IPS DF 4.7 (cell line): Measurements from ENCODE around the gene UQCR10.

Experiments
- DNase-seq: peaks from one replicate; pipeline ENCODE4 v3.0.0-alpha.2; 2013; ENCODE audit warnings: low spot score; ENCODE audit errors: extremely low read depth

The UQCR10 gene

GRCh38 chr22:29767171-29768051 is at the start of gene UQCR10:
Gene UQCR10 (plus strand): TSS chr22:29767369. CDS start chr22:29767399, 30 bp downstream.
- DNase-seq = peak; percentile 60

- no peak for DNase-seq
Measured at GRCh38 chr22:29717789-29718188, 49.4 kb upstream of the UQCR10 start.

DNA sequence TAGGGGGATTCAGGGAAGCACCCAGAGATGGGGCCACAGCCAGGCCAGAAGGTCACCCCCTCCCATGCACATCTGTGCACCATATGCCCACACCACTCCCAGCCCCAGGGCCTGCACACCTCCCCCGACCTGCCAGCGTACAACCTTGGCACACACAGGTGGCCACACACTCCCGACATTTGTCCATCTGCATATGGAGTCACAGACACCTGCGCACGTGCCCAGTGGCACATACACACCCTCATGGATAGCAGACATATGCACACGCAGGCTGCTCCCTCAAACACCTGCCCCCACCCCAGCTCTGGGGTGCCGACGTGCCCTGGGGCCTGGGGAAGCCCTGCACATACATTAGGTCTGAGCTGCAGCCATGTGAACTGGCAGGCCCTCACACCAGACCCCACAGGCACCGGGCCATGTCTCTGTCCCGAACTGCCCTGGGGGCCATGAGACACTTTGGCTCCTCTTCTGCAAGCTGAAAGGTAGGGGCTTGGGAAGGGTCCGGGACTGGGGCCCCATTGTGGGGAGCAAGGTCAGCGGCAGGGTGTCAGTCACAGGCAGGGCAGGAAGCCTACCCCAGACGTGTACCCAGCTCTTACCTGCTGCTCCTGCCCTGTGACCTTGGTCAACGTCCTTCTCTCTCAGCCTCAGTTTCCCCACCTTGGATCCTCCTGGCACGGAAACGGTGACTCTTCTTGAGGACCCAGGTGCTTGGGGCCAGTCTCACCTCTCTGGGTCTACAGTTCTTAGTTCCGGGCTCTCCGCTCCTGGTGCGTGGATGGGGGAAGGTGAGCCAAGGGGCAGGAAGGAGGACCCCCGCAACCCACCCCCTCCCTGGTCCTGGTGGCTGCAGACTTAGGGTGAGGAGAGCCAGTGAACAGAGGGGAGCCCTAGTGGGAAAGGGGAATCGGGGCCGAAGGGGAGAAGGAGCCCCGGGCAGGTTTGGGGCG is 47.9 kb upstream of the UQCR10 start:
- no peak for DNase-seq

- no peak for DNase-seq
Measured at GRCh38 chr22:29719899-29720645, 47.1 kb upstream of the UQCR10 start, which contains the start of gene CABP7. Gene CABP7 (plus strand): TSS chr22:29720003. CDS start chr22:29720425, 422 bp downstream.

DNA sequence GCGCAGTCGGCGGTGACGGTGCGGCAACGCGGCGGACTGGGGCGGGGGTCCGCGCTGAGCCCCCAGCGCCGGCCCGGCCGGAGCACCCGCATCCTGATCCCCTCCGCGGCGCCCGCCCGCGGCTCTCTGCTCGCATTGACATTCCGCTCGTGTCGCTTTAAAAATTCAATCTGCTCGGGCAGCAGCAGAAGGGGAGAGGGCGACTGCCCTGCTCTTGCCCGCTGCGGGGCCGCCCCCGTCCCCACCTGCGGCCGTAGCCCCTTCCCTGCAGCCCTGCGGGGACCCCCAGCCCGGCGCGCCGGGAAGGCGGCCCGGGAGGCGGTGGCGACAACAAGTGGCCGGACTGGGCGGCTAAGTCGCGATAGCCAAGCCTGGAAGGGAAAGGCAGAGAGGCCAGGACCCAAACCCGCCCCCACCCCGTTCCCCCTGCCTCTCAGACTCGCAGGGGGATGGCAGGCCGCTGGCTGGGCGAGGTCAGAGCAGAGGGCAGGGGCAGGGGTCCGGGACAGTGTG is 46.3 kb upstream of the UQCR10 start:
- DNase-seq = no peak

DNA sequence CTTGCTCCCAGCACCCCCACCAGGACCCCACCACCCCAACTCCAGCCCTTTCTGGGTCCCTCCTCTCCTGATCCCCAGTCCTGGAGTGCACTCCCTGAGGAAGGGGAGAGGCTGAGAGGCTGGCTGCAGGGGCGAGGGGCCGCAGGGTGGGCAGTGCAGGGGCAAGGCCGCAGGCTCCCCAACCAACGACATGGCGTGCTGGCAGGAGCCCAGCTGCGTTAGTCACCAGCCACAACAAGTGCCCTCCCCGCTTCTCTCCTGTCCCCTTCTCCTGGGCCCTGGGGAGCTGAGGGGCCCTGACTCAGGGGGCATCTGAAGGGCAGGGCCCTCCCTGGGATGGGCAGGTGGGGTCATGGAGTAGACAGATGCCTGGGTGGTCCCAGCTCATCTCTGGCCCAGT is 45.0 kb upstream of the UQCR10 start:
- DNase-seq = no peak

GRCh38 chr22:29722587-29722986 is 44.6 kb upstream of the UQCR10 start:
- no peak for DNase-seq

DNA sequence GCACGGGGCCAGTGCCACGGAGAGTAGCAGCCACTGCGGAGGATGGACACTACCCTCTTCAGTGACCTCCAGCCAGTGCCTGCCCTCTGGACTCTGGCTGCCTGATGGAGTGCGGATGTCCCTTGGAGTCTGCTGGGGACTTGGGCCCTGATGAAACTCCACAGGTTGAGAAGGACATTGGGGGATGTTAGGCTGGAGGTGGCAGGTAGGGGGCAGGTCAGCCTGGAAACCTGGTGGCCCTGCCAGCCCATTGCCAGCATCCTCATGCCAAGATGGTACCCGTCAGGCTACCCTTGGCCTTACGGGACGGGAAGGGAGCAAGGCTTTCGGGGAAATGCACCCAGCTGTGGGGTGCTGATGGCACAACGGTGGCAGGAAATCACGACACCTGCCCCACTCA is 43.4 kb upstream of the UQCR10 start:
- no peak for DNase-seq

- DNase-seq = no peak
Measured at GRCh38 chr22:29724843-29725242, 42.3 kb upstream of the UQCR10 start.

- no peak for DNase-seq
Measured at GRCh38 chr22:29726106-29726505, 41.1 kb upstream of the UQCR10 start.

DNA sequence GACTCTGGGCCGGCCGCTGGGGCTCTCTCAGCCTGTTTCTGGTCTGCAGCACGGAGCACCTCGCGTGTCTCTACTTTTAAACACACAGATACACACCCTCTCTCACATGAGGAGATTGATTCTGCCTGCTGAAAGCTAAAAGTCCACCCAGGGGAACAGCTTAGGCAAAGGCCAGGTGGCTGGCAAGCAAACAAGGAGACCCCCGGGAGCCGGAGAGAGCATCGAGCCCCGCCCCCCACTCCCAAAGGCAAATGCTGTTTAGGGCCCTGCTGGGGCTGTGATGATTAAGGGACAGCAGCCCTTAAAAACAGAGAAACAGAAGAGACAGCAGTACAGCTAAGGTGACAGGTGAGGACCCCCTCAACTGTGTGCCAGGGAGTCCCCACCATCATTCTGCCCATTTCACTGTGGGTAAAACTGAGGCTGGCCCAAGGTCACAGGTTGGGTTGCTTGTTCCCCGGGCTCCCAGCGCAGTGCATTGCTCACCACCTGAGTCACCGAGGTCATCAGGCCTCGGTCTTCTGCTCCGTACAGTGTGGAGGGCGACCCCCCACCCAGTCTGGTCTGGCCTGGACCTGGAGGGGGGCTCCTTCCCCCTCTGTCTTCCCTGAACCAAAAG is 40.5 kb upstream of the UQCR10 start:
- no peak for DNase-seq

- no peak for DNase-seq
Measured at GRCh38 chr22:29727131-29727523, 40.0 kb upstream of the UQCR10 start.

- DNase-seq = no peak
Measured at GRCh38 chr22:29729161-29729560, 38.0 kb upstream of the UQCR10 start.

GRCh38 chr22:29731058-29731850 is 35.9 kb upstream of the UQCR10 start:
- DNase-seq = no peak

DNA sequence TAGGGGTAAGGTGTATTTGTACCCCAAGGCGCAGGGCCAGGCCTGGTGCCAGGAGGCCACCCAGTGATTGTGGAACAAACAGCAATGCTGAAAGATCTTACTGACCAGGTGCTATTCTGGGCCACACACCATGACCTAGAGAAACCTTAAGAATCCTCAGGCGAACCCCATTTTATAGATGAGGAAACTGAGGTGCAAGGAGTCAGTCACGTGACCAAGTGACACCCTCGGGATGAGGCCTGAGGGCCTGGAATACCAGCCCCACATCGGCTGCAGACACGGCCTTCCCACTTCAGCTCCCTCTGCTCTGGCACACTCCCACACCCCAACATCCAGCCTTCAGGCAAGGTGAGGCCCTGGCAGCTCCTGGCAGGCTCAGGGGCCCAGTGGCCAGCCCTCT is 34.3 kb upstream of the UQCR10 start:
- DNase-seq = no peak

GRCh38 chr22:29733362-29734201 is 33.6 kb upstream of the UQCR10 start:
- DNase-seq = no peak

GRCh38 chr22:29734406-29734805 is 32.8 kb upstream of the UQCR10 start:
- DNase-seq = no peak

DNA sequence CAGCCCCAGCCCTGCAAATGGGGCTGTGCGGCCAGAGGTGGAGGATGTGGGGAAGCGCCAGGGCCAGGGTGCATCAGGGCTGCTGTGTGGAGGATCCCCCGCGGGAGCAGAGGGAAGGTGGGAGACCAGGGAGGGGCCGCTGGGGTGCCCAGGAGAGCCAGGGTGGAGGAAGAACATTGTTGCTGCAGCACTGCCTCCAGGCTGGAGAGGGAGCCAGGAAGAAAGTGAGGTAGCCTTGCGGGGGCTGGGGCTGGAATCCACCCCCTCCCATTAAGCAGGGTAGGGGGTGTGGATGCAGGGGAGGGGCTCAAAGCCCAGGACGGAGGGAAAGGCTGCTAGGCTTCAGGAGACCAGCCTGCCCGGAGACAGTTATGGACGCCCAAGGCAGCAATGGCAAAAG is 32.3 kb upstream of the UQCR10 start:
- no peak for DNase-seq

GRCh38 chr22:29735416-29735815 is 31.8 kb upstream of the UQCR10 start:
- DNase-seq = no peak
